Activated CD4-positive, CD25-positive, alpha-beta regulatory T cell treated with anti-CD3 and anti-CD28 coated beads, Interleukin-2, amount 50 U/mL, for 72 hours (primary cell): ENCODE data around the gene UBASH3A.
"Not testable (repeated sequence)": the region's sequence is repeated elsewhere in the genome, so short reads cannot be mapped to it uniquely, and the experiment has no call there.

Experiments used
- DNase-seq: peaks from one replicate; pipeline ENCODE4 v3.0.0; 2021

The UBASH3A gene

DNA sequence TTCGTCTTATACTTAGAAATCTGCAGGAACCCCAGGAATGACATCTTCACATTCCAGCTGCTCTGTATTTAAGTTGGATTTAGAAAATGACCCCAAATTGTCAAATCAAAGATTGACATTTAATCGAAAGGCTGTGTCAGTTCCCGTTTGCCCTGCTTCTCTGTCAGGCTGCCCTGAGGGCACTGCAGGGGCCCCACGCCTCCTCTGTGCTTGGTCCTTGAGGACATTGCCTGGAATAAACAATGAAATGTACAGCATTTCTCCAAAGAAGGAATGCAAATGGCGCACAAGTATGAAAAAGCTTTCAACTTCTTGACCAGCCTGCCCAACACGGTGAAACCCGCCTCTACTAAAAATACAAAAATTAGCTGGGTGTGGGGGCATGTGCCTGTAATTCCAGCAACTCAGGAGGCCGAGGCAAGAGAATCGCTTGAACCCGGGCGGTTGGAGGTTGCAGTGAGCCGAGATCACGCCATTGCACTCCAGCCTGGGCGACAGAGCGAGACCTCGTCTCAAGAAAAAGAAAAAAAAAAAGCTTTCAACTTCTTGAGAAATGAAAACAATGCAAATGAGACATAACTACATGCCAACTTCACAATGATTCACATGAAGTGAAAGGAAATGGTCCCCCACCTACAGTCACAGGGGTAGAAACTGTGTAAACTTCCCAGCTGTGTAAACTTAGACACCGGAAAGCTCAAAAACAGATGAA is 10.8 kb upstream of the UBASH3A start:
- no peak for DNase-seq

DNA sequence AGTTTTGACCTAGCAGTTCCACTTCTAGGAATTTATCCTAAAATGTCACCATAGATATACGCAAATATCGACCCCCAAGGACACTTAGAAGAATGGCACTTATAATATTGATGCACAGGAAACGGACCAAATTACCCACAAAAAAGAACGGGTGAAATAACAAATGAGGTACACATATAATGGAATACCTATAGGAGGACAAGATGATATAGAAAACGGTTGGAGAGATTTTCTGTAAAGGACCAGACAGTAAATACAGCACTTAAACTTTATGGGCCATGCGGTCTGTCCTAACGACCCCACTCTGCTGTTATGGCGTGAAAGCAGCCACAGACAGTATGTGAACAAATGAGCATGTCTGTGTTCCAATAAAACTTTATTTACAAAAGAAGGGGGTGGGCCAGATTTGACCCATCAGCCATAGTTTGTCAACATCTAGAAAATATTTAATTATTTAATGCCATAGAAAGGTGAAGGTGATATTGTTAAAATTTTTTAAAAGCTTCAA is 10.2 kb upstream of the UBASH3A start:
- no peak for DNase-seq

DNA sequence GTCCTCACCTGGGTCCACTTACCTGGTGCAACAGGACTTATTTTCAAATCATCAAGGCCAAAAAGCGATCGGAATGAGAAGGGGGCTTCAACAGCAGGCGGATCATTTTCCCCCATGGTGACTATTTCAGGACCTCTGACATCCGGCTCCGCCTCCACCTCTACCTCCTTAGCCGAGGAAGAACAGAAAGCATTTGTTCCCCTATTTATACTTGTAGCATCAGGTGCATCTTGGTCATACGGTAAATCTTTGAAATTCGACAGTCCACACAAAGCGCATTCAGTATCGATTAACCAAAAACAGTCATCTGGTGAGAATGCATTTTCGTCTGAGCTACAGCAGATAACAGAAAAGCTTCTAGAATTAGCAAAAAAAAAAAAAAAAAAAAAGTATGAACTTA is 8.4 kb upstream of the UBASH3A start:
- no peak for DNase-seq

DNA sequence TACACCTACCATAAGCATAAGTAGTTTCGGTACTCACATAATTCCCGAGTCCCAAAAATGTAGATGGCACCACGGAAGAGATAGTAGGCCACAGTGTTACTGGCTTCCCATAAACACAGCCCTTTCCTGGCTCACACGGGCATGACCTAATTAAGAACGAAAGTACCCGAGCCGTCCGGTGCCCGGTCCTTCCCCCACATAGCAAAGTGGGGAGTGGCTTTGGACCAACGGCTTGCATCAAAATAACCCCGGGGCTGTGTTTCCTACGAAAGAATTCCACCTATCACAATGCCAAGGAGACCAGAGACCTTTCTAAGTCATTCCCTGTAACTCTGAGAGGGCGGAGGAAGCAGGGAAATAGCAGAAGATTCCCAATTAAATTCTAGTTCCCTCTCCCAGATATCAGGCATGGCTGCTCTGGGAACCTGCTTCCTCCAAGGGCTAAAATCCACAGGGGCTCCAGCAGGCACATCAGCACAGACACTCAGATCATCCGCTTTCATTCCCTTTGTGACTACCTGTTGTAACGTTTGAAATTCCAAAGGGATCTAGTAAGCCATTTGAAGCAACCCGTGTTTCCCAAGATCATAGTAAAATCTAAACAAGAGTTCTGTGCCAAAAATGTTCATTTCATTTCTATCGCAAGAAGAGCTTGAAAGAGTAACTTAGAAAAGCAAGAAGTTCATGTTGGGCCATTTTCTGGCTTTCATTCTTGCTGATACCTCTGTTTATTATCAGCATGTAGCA is 7.6 kb upstream of the UBASH3A start, which contains the start of gene TMPRSS3:
TSS of gene TMPRSS3 (minus strand) at position 148 of the 747 bp plus-strand sequence. CDS start 635 bp downstream, outside the sequence.
- no peak for DNase-seq

DNA sequence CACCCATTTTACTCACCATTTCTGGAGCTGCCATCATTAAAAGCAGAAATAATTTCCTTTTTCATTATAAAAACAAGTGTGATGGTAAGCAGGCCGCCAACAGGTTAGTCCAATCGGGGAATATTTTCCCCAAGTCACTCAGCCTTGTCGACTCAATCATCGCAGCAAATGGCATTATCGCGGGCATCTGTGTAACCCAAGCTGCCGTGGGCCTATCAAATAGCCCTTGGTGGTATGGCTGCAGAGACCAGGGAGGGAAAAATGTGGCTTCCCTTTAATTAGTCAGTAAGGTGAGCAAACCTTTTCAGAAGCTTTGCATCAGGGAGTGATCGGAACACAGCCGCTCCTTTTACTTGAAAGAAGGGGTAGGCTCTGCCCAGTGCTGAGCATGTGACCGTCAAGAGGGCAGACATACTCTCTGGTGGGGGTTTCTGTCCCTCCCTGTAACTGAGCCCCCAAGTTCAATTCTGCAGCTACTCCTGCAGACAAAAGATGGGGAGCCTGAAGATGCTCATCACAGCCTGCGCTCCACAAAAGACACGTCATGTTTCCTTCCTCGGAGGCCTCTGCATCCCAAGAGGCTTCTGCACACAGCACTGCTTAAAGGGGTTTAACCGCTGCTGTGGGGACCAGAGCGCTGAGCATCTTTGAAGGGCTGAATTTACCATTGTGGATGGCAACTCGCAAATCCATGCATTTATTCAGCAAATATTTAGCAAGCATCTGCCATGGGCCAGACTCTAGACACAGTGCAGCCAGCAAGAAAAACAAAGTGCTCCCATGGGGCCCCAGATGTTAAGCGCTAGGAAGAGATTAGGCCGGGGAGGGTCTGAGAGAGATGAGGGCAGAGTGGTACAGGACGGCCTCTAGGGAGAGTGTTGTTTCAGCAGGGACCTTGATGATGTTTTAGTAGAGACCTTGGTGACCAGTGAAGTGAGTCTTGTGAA is 6.6 kb upstream of the UBASH3A start:
- DNase-seq = no peak

DNA sequence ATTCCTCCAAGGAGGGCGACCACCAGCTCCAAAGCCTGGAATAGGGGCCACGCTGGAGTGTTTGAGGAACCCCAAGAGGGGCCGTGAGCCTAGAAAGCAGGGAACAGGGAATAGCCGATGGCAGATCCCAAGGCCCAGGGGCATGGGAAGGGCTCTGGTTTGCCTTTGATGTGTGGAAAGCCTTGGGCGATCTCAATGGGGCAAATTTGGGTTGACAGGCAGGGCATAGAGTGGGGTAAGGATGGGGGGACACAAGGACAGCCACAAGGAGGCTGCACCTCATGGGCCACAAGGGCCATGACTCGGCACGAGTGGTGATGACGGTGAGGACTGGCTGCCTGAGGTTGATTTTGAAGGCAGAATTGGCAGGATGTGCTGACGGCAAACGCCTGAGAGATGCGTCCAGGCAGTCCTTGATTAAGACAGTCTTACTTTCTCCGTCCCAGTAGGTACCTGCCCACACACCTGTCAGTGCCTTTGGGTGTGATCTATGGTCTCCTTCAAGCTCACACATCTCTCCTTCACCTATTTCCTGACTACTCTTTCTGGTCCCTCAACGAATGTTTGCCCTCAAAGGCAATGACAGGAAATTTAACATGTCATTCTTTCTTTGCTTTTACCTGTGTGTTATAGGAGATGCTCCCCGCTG is 5.8 kb upstream of the UBASH3A start:
- DNase-seq = no peak

DNA sequence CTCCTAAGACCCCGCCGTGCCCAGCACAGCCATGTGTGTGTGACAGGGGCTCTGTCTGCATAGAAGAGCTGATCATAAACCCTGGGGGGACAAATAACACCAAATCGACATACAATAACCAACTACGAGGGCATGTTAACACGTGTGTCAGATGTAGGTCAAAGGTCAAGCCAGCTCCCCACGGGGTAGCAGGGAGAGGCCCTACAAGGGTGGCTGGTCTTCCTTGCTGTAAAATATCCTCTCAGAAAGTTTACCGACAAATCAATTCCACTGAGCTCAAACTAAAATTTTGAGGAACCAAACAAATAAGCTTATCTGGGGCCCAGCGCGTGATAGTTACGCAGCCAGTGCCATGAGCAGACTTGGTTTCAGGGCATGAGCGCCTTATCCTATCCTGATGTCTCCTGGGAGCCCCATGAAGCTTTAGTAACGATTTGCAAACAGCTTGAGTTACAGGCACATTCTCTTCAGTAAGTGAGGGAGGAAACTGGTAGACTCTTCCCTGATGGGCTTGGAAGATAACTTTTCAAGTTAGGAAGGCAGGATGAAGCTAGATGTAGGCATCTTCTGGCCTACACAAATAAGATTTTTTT is 5.2 kb upstream of the UBASH3A start:
- DNase-seq = no peak

DNA sequence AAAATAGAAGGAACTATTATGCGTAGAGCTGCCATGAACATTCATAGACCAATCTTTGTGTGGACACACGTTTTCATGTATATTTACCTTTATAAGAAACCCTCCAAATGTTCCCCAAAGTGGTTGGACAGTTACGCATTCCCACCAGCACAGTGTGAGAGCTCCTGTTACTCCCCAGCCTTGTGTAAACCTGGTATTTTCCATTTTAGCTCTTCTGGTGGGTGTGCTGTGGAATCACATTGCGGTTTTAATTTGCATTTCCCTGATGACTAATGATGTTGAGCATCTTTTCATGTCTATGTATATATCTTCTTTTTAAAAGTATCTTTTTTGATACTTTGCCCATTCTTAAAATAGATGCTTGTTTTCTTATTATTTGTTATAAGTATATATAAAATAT is 3.2 kb upstream of the UBASH3A start:
- no peak for DNase-seq

DNA sequence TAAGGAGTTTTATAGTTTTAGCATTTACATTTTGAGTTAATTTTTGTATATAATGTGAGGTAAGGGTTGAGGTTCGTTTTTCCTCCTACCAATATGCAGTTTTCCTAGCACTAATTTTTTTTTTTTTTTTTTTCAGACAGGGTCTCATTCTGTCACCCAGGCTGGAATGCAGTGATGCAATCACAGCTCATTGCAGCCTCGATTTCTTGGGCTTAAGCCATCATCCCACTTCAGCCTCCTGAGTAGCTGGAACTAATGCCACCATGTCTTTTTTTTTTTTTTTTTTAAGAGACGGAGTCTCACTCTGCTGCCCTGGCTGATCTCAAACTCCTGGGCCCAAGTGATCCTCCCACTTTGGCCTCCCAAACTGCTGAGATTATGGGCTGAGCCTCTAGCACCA is 2.5 kb upstream of the UBASH3A start:
- no peak for DNase-seq

DNA sequence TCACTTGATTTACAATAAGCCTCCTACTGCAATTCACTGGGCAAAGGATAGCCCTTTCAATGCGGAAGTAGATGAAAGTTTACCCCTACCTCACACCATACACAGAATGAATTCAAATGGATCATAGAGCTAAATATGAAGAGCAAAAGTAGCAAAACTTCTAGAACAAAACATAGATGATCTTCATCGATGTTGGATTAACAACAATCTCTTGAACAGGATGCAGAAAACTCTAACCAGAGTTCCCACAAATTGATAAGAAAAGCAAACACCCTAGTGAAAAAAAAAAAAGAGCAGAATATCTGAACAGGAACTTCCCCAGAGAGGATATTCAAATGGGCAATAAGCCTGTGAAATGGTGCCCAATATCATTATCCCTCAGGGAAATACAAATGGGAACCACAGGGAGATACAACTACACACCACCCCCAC is 1.9 kb upstream of the UBASH3A start:
- no peak for DNase-seq

DNA sequence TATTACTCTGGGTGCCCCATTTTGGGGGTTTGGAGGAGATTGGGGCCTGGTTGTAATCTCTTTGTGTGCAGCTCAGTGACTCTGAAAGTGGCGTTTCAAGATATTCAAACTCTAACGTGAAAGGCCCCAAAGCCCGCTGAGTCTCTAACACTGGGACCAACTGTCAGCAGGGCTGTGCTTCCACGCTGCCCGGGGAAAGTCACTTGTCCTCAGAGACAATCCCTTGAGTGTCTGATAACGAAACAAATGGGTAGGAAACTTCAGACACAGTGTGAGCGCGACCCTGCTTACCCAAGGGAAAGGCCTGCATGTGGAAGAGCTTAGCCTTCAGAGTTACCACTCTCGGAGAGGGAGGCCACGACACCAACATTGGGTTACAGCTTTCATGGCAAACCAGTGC is 837 bp downstream of the UBASH3A start:
- no peak for DNase-seq

DNA sequence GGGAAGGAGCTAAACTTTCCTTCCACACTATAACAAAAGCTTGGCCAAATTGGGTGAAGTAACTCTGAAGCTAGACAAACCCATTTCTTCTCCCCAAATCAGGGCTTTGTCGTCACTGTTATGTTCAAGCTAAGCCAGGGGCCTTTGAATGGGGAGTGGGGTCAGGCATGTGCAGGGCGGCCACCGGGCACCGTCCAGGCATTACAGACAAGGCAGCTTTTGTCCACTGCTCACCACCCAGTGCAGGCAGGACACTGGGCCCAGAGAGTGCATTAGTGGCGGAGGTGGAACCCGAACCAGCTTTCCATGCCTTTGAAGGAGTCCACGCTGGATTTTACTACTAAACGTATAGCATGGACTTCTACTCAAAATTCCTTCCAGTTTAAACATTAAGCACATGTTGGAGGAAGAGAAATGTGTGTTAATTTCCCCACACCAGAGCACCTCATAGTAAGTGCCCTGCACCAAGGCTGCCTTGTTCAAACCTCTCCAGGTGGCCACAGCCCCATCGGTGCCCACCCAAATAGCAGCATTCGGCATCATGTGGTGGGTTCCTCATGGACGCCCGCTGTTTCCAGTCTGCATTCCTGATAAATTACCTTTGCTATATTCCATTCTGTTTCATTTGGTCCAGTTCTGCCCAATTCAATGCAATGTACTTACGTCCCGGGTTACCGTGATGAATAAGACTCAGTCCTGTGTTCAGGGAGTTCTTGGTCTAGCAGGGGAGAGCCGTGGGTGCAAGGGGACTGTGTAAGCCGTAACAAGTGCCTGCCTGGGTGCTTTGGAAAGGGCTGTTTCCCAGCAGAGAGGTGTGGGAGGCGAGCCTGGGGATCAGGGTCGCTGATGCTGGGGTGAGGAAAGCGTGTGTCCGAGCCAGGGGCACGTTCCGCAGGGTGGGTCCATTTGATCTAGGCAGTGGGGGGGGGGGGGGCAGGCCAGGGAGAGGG is 1.6 kb downstream of the UBASH3A start:
- DNase-seq = no peak

DNA sequence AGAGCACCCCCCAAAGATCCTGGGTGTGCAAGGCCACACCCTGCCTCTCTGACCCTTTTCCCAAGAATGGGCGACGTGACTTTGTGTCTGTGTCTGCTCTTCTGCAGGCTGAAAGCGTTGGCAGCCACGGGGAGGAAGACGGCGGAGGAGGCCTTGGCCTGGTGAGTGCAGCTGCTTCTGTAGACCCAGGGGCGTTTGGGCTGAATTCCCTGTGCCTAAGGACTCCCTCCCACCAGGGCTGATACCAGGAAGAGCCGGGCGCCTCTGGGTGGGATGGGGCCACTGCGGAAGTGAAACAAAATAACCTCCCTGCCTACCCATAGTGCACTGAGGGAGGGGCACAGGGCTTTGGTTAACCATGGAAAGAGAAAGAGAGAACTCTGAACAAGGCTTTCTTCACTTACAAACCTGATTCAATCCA is 2.5 kb downstream of the UBASH3A start:
- no peak for DNase-seq

DNA sequence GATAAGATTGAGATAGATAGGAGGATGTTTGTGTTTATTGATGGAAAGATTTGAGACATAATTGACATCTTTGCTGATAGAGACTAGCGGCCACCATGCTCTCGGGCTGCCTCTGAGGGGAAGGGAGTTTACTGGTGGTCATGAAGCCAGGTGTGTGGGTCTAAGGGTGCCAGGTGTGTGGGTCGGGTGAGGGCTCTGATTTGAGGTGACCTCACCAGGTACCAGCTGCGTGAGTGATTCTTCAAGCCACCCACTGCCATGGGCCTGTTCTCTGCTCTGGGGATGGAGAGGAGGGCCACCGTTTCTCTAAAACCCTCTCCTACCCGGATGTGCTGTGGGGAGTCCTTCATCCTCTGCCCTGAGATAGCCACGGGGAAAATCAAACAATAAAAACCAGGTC is 3.2 kb downstream of the UBASH3A start:
- no peak for DNase-seq

DNA sequence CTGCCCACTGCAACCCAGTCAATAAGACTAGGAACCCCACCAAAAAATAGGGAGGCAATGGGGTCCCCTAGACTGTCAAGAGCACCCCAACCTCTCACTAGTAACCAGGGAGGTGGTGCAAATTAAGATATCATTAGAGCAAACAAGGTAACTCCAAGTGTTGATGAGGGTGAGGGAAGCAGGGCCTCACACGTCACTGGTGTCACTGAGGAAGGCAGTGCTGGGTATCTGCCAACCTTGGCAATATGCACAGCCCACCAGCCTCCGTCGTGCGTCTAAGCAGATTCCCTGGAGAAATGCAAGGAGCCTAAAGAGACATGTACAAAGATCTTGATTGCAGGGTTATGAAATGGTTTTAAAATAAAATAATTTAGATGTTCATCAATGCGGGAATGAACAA is 3.8 kb downstream of the UBASH3A start:
- DNase-seq = no peak

DNA sequence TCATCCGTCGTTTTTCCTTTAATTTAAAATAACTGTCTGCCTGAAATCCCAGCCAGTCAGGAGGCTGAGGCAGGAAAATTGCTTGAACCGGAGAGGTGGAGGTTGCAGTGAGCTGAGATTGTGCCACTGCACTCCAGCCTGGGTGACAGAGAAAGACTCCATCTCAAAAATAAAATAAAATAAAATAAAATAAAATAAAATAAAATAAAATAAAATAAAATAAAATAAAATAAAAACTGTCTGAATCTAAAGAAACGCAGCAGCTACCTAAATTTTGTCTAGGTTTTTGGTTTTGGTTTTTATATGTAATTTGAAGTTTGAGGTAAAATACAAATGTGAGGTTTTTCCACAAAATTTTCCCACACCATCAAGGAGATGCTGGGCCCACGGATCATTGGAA is 5.0 kb downstream of the UBASH3A start:
- not testable (repeated sequence) for DNase-seq

DNA sequence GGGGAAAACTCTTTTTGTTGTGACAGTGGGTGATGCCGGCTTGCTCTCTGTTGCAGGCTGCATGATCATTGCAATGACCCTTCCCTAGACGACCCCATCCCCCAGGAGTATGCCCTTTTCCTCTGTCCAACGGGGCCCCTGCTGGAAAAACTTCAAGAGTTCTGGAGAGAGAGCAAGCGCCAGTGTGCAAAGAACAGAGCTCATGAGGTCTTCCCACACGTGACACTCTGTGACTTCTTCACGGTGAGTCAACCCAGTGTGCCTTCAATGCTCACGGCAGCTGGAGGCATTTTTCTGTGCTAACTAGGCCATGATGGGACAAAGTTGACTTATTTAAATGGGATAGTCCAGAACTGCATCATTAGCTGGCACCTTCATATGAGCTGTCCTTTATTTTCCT is 5.7 kb downstream of the UBASH3A start:
- no peak for DNase-seq

DNA sequence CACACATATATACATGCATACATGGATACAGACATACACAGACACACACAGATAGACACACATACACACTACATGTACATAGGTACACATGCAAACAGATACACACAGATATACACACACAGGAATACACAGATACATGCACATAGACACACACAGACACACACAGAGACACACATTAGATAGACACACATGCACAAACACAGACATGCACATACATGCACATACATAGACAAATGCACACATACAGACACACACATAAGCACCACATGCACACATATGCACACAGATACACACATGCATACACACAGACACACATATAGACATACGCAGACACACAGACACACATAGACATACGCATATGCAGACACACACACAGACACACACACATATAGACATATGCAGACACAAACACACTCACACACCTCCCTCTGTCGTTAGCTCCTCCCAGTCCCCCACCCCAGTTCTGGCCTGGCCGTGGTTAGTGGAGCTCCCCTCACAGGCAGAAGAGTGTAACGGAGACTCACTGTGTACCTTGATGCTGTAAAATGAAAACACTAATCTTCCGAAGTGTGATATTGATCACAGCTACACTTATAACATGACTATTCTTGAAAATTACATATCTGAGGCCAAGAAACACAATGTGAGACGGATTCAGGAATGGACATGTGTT is 7.6 kb downstream of the UBASH3A start:
- no peak for DNase-seq

DNA sequence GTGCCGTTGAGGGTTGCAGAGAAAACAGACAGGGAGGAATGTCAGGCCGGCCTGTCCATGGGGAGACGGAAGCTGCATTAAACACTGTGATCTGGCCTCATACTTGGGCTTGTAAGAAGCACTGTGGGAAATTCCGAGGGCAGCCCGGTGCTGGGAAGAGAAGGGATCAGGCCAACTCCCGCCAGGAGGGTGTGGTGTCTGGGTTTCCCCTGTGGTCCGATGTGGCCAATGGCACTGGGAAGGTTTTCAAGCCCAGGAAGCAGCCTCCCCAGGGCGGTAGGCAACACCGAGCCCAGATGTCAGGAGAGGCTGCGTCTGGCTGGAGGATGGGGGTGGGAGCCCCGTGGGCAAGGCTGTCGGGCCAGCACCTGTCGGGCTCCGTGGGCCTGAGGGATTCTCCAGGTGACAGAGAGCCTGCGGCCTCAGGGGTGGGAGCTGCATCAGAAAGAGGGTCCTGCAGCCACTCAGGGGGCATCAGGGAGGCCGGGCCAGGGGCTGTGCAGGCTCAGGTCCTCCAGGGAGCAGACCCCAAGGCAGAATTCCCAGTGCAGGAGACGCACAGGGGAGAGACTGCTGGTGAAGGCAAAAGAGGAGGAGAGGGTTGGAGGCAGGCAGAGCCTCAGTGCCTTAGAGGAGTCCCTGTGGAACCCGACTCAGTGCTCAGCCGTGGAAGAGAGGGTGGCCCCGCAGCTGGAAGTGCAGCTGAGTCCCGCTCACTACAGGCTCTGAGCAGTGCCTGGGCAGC is 8.4 kb downstream of the UBASH3A start:
- DNase-seq = no peak

DNA sequence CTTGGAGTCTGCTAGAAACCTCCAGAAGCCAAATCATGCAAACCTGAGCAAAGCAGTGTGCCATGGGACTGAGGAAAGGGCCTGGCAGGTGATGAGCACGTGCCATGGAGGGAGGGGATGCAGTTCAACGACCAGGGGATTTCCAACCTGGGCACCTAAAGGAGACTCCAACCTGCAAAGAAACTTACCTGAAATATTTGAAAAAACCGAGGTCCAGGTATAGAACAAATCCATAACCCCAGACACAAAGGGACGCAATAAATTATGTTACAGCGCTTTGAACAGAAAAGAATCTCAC is 8.9 kb downstream of the UBASH3A start:
- DNase-seq = no peak
